ENCODE results near the gene KIAA1217.

- no peak for TF ChIP-seq POLR2AphosphoS5 (IDR thresholded peaks at IDR 0.05; ENCODE audit: low read depth, low read length)
- no peak for TF ChIP-seq REST (IDR thresholded peaks at IDR 0.05; ENCODE audit: insufficient read depth in 1 of 2, low read depth in 2 of 2, low read length in 2 of 2)
- TF ChIP-seq TAF1 (IDR thresholded peaks at IDR 0.05; ENCODE audit: borderline replicate concordance, insufficient read depth, low read length): no peak
- no peak for TF ChIP-seq SIN3A (IDR thresholded peaks at IDR 0.05; ENCODE audit: borderline replicate concordance, insufficient read depth, low read length)
- no peak for TF ChIP-seq FOXP2 (optimal IDR thresholded peaks at IDR 0.05; ENCODE audit: borderline replicate concordance, extremely low read depth, extremely low read length, insufficient read depth)
Observed at GRCh38 chr10:24381235-24382010, 172.5 kb downstream of the KIAA1217 start.

All from PFSK-1 (cell line).